ENCODE results near the gene FGD4. TPM values are rescaled to one million over a fixed set of nuclear protein-coding genes. Genes with fewer than 3 reads are reported as not detected.
"Not testable (repeated sequence)": the region's sequence is repeated elsewhere in the genome, so short reads cannot be mapped to it uniquely, and the experiment has no call there.

Gene FGD4
- total RNA-seq, 2 experiments from 2014 or later, result 0.08 to 0.15 TPM

- Mint-ChIP-seq H3K36me3 (ENCODE audit: low read depth) (no peaks in the 10 kb centered on the region), H3K4me3 (no peak overlapping the region), H3K27me3 (peaks cover 14% of the 10 kb centered on the region), H3K9me3 (no peaks in the 10 kb centered on the region), H3K27ac (no peak overlapping the region), H3K4me1 (no peaks in the 10 kb centered on the region)
- DNase-seq, result no peak
- POLR2A ChIA-PET, result interaction anchor here (0.6 kb wide), 1 partner anchor 1147 kb away, joined by 3 read pairs; no protein-coding TSS in a partner anchor
- CTCF ChIA-PET, result no interaction called here
Observed at GRCh38 chr12:32494656-32495055, 95.3 kb downstream of the FGD4 start.

GRCh38 chr12:32496946-32497345 is 97.6 kb downstream of the FGD4 start:
- no peak for DNase-seq
- Mint-ChIP-seq H3K36me3 (ENCODE audit: low read depth) (no peaks in the 10 kb centered on the region), H3K9me3 (no peaks in the 10 kb centered on the region), H3K4me3 (no peak overlapping the region), H3K4me1 (no peaks in the 10 kb centered on the region), H3K27me3 (peaks cover 6% of the 10 kb centered on the region), H3K27ac (no peak overlapping the region)
- ChIA-PET CTCF (no interaction called here), POLR2A (no interaction called here)

GRCh38 chr12:32497864-32498263 is 98.5 kb downstream of the FGD4 start:
- ChIA-PET POLR2A (no interaction called here), CTCF (no interaction called here)
- H3K9me3 Mint-ChIP-seq, result no peaks in the 10 kb centered on the region
- peaks cover 6% of the 10 kb centered on the region for H3K27me3 Mint-ChIP-seq
- no peak overlapping the region for H3K4me3 Mint-ChIP-seq
- H3K4me1 Mint-ChIP-seq, result no peaks in the 10 kb centered on the region
- H3K36me3 Mint-ChIP-seq (ENCODE audit: low read depth), result no peaks in the 10 kb centered on the region
- no peak overlapping the region for H3K27ac Mint-ChIP-seq
- DNase-seq, result no peak

- POLR2A ChIA-PET, result no interaction called here
- no peaks in the 10 kb centered on the region for H3K9me3 Mint-ChIP-seq
- H3K27ac Mint-ChIP-seq, result no peak overlapping the region
- no peaks in the 10 kb centered on the region for H3K4me1 Mint-ChIP-seq
- H3K36me3 Mint-ChIP-seq (ENCODE audit: low read depth), result no peaks in the 10 kb centered on the region
- CTCF ChIA-PET, result no interaction called here
- no peak overlapping the region for H3K4me3 Mint-ChIP-seq
- DNase-seq, result no peak
- H3K27me3 Mint-ChIP-seq, result peaks cover 5% of the 10 kb centered on the region
Observed at GRCh38 chr12:32499048-32499447, 99.7 kb downstream of the FGD4 start.

- peaks cover 5% of the 10 kb centered on the region for H3K27me3 Mint-ChIP-seq
- POLR2A ChIA-PET, result no interaction called here
Observed at GRCh38 chr12:32501835-32502333, 102.5 kb downstream of the FGD4 start.

GRCh38 chr12:32502693-32503502 is 103.5 kb downstream of the FGD4 start:
- H3K9me3 Mint-ChIP-seq, result no peaks in the 10 kb centered on the region
- H3K27me3 Mint-ChIP-seq, result peaks cover 8% of the 10 kb centered on the region
- no peak for DNase-seq
- no peak overlapping the region for H3K4me3 Mint-ChIP-seq
- ChIA-PET CTCF (no interaction called here), POLR2A (no interaction called here)
- H3K36me3 Mint-ChIP-seq (ENCODE audit: low read depth), result no peaks in the 10 kb centered on the region
- H3K4me1 Mint-ChIP-seq, result no peaks in the 10 kb centered on the region
- no peak overlapping the region for H3K27ac Mint-ChIP-seq

More at GRCh38 chr12:32501835-32502333, 102.5 kb downstream of the FGD4 start:
- no peak for DNase-seq
- H3K4me3 Mint-ChIP-seq, result no peak overlapping the region
- no peaks in the 10 kb centered on the region for H3K36me3 Mint-ChIP-seq (ENCODE audit: low read depth)
- no peaks in the 10 kb centered on the region for H3K9me3 Mint-ChIP-seq
- no peak overlapping the region for H3K27ac Mint-ChIP-seq
- H3K4me1 Mint-ChIP-seq, result no peaks in the 10 kb centered on the region
- CTCF ChIA-PET, result no interaction called here

GRCh38 chr12:32503730-32504129 is 104.4 kb downstream of the FGD4 start:
- no peaks in the 10 kb centered on the region for H3K4me1 Mint-ChIP-seq
- H3K9me3 Mint-ChIP-seq, result no peaks in the 10 kb centered on the region
- peaks cover 9% of the 10 kb centered on the region for H3K27me3 Mint-ChIP-seq
- H3K4me3 Mint-ChIP-seq, result no peak overlapping the region
- no peaks in the 10 kb centered on the region for H3K36me3 Mint-ChIP-seq (ENCODE audit: low read depth)
- ChIA-PET POLR2A (no interaction called here), CTCF (no interaction called here)
- no peak overlapping the region for H3K27ac Mint-ChIP-seq
- DNase-seq, result no peak

GRCh38 chr12:32504591-32504990 is 105.2 kb downstream of the FGD4 start:
- peaks cover 9% of the 10 kb centered on the region for H3K27me3 Mint-ChIP-seq
- no peaks in the 10 kb centered on the region for H3K4me1 Mint-ChIP-seq
- ChIA-PET CTCF (no interaction called here), POLR2A (no interaction called here)
- H3K9me3 Mint-ChIP-seq, result no peaks in the 10 kb centered on the region
- DNase-seq, result no peak
- H3K4me3 Mint-ChIP-seq, result no peak overlapping the region
- H3K36me3 Mint-ChIP-seq (ENCODE audit: low read depth), result no peaks in the 10 kb centered on the region
- no peak overlapping the region for H3K27ac Mint-ChIP-seq

GRCh38 chr12:32505067-32505945 is 105.9 kb downstream of the FGD4 start:
- Mint-ChIP-seq H3K4me3 (no peak overlapping the region), H3K4me1 (no peaks in the 10 kb centered on the region), H3K9me3 (no peaks in the 10 kb centered on the region), H3K27me3 (peaks cover 9% of the 10 kb centered on the region), H3K27ac (no peak overlapping the region), H3K36me3 (ENCODE audit: low read depth) (no peaks in the 10 kb centered on the region)
- POLR2A ChIA-PET, result no interaction called here
- CTCF ChIA-PET, result no interaction called here
- DNase-seq, result no peak

GRCh38 chr12:32507096-32507941 is 108.0 kb downstream of the FGD4 start:
- H3K27ac Mint-ChIP-seq; CTCF ChIA-PET; H3K4me3 Mint-ChIP-seq; H3K9me3 Mint-ChIP-seq; DNase-seq; H3K4me1 Mint-ChIP-seq; POLR2A ChIA-PET; H3K36me3 Mint-ChIP-seq (ENCODE audit: low read depth): not testable (repeated sequence)
- peaks cover 11% of the 10 kb centered on the region for H3K27me3 Mint-ChIP-seq

GRCh38 chr12:32507942-32508320 is 108.6 kb downstream of the FGD4 start:
- DNase-seq, result no peak
- ChIA-PET POLR2A (no interaction called here), CTCF (no interaction called here)
- Mint-ChIP-seq H3K27me3 (peaks cover 13% of the 10 kb centered on the region), H3K4me3 (no peak overlapping the region), H3K36me3 (ENCODE audit: low read depth) (no peaks in the 10 kb centered on the region), H3K9me3 (no peaks in the 10 kb centered on the region), H3K4me1 (no peaks in the 10 kb centered on the region), H3K27ac (no peak overlapping the region)

GRCh38 chr12:32508626-32509025 is 109.3 kb downstream of the FGD4 start:
- no peak for DNase-seq
- H3K4me3 Mint-ChIP-seq, result no peak overlapping the region
- no peaks in the 10 kb centered on the region for H3K4me1 Mint-ChIP-seq
- CTCF ChIA-PET, result no interaction called here
- H3K27me3 Mint-ChIP-seq, result peaks cover 17% of the 10 kb centered on the region
- H3K27ac Mint-ChIP-seq, result no peak overlapping the region
- H3K36me3 Mint-ChIP-seq (ENCODE audit: low read depth), result no peaks in the 10 kb centered on the region
- POLR2A ChIA-PET, result no interaction called here
- no peaks in the 10 kb centered on the region for H3K9me3 Mint-ChIP-seq
